GM12878 (cell line): ENCODE results near the gene AP3S2. TPM values are rescaled to one million over a fixed set of nuclear protein-coding genes. Genes with fewer than 3 reads are reported as not detected.

Experiments
- ATF2 ChIP-seq: IDR thresholded peaks from 2 replicates; pipeline ENCODE4 v1.6.1; 2012; ENCODE audit warnings: low read length, inconsistent platforms
- BMI1 ChIP-seq: fragments of 450-650 bp; IDR thresholded peaks from 2 replicates; pipeline ENCODE4 v1.6.1; 2016; ENCODE audit warnings: mild to moderate bottlenecking, moderate library complexity, borderline replicate concordance
- BRCA1 ChIP-seq: IDR thresholded peaks from 2 replicates; pipeline ENCODE4 v1.6.1; 2011; ENCODE audit warnings: low read depth, low read length, improper control_type of control experiment
- CBFB ChIP-seq: IDR thresholded peaks from 2 replicates; pipeline ENCODE4 v1.6.1; 2016; ENCODE audit warnings: antibody characterized with exemption, low read depth
- CHD1 ChIP-seq: IDR thresholded peaks from 2 replicates; pipeline ENCODE4 v1.6.1; 2012; ENCODE audit warnings: low read depth, low read length, improper control_type of control experiment
- E2F8 ChIP-seq: fragments of 450-650 bp; IDR thresholded peaks from 2 replicates; pipeline ENCODE4 v1.6.1; 2018; ENCODE audit warnings: mild to moderate bottlenecking, low read depth, moderate library complexity; ENCODE audit not compliant: partially characterized antibody
- EGR1 ChIP-seq, 2 experiments: IDR thresholded peaks; 1 replicate in 1 of 2; 2 replicates in 1 of 2; pipeline ENCODE4 v1.6.1; 2011 to 2012; ENCODE audit warnings: low read depth in 2 of 2, low read length in 2 of 2, borderline replicate concordance in 1 of 2, mild to moderate bottlenecking in 1 of 2, moderate library complexity in 1 of 2
- FOXM1 ChIP-seq: IDR thresholded peaks from 2 replicates; pipeline ENCODE4 v1.6.1; 2012; ENCODE audit warnings: low read depth, mild to moderate bottlenecking, inconsistent platforms, low read length, moderate library complexity
- KAT2A ChIP-seq: conservative IDR thresholded peaks from 2 replicates; pipeline ENCODE4 v1.6.1; 2011; ENCODE audit warnings: low read depth, low read length; ENCODE audit not compliant: control insufficient read depth
- MYB ChIP-seq: fragments of 150-350 bp; IDR thresholded peaks from 2 replicates; pipeline ENCODE4 v1.6.1; 2014; ENCODE audit warnings: mild to moderate bottlenecking, low read depth, low read length, borderline replicate concordance
- MYC ChIP-seq: IDR thresholded peaks from 2 replicates; pipeline ENCODE4 v1.6.1; 2011; ENCODE audit warnings: mild to moderate bottlenecking, low read length, moderate library complexity, inconsistent platforms; ENCODE audit not compliant: insufficient read depth, insufficient replicate concordance, insufficient read length, severe bottlenecking
- NR2F1 ChIP-seq: fragments of 450-650 bp; conservative IDR thresholded peaks from 2 replicates; pipeline ENCODE4 v1.6.1; 2017; ENCODE audit warnings: mild to moderate bottlenecking
- PAX8 ChIP-seq: fragments of 450-650 bp; IDR thresholded peaks from 2 replicates; pipeline ENCODE4 v1.6.1; 2017; ENCODE audit warnings: mild to moderate bottlenecking, moderate library complexity
- POLR2A ChIP-seq: IDR thresholded peaks from 2 replicates; pipeline ENCODE4 v1.6.1; 2011; ENCODE audit warnings: low read depth, mild to moderate bottlenecking, low read length
- PRDM15 ChIP-seq: fragments of 450-650 bp; formaldehyde crosslinking; IDR thresholded peaks from 2 replicates; pipeline ENCODE4 v1.4.0; 2020; ENCODE audit warnings: mild to moderate bottlenecking, moderate library complexity
- SREBF1 ChIP-seq: IDR thresholded peaks from 2 replicates; pipeline ENCODE4 v1.6.1; 2012; ENCODE audit warnings: mild to moderate bottlenecking, low read length
- STAT1 ChIP-seq: fragments of 450-650 bp; conservative IDR thresholded peaks from 2 replicates; pipeline ENCODE4 v1.6.1; 2014; ENCODE audit warnings: antibody characterized with exemption, mild to moderate bottlenecking
- polyA plus RNA-seq, 11 experiments: library from polyadenylated mRNA; depleted of rRNA in 4 of 11; unstranded in 6 of 11; stranded (reverse) in 5 of 11; fragments of >200 nt; fragmentation: Nextera tagmentation in 4 of 11; fragmentation: Illumina TruSeq in 1 of 11; extraction: Ambion mirVana in 4 of 11; extraction: Trizol in 1 of 11; gene quantifications; 1 replicate in 1 of 11; 2 replicates in 10 of 11; pipeline versions ENCODE4 v1.2.1 to v1.2.3, GENCODE V29; 2011 to 2016; ENCODE audit warnings: inconsistent platforms in 2 of 11, missing spikeins in 2 of 11, low read depth in 1 of 11
- total RNA-seq, 4 experiments: library from RNA; depleted of rRNA in 3 of 4; stranded (reverse); fragments of >200 nt in 3 of 4; fragmentation: Illumina TruSeq in 1 of 4; extraction: Trizol in 1 of 4; gene quantifications; 2 replicates each; pipeline versions ENCODE4 v1.2.1 to v1.2.3, GENCODE V29; 2013 to 2021
- TF ChIP-seq, protein P1 (sequence below): fragments of 450-650 bp; IDR thresholded peaks from 2 replicates; pipeline ENCODE4 v1.6.1; 2017; ENCODE audit warnings: borderline replicate concordance
- TF ChIP-seq, protein P2 (sequence below): IDR thresholded peaks from 2 replicates; pipeline ENCODE4 v1.6.1; 2012; ENCODE audit warnings: low read depth, low read length, improper control_type of control experiment

AP3S2 gene
- total and polyA plus RNA-seq, 10 of the 15 experiments (the other 5 are each of a cell fraction or from before 2014, with no cell fraction given) = 10.0 to 43.6 (median 26.0) TPM

- TF ChIP-seq MYB = no peak
- peak; percentile 56 to 78; a peak in 2 of 3 replicates for TF ChIP-seq EGR1 (IDR thresholded peaks at IDR 0.05; ENCODE audit: borderline replicate concordance in 1 of 2, low read depth in 2 of 2, low read length in 2 of 2)
- peak; percentile 87 for TF ChIP-seq E2F8
- TF ChIP-seq, protein P1, sequence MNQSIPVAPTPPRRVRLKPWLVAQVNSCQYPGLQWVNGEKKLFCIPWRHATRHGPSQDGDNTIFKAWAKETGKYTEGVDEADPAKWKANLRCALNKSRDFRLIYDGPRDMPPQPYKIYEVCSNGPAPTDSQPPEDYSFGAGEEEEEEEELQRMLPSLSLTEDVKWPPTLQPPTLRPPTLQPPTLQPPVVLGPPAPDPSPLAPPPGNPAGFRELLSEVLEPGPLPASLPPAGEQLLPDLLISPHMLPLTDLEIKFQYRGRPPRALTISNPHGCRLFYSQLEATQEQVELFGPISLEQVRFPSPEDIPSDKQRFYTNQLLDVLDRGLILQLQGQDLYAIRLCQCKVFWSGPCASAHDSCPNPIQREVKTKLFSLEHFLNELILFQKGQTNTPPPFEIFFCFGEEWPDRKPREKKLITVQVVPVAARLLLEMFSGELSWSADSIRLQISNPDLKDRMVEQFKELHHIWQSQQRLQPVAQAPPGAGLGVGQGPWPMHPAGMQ = peak; percentile 29; the same call in 1 of the 2 replicates
- TF ChIP-seq SREBF1 = peak; percentile 72
- 0 out of 2 replicates have a peak, but pooled peaks have one; percentile 82 for TF ChIP-seq CHD1
- no peak for TF ChIP-seq KAT2A
- TF ChIP-seq ATF2 = no peak
- no peak; the same call in 1 of the 2 replicates for TF ChIP-seq BMI1
- TF ChIP-seq NR2F1 = peak; percentile 76
- TF ChIP-seq PAX8 = no peak
- TF ChIP-seq, protein P2, sequence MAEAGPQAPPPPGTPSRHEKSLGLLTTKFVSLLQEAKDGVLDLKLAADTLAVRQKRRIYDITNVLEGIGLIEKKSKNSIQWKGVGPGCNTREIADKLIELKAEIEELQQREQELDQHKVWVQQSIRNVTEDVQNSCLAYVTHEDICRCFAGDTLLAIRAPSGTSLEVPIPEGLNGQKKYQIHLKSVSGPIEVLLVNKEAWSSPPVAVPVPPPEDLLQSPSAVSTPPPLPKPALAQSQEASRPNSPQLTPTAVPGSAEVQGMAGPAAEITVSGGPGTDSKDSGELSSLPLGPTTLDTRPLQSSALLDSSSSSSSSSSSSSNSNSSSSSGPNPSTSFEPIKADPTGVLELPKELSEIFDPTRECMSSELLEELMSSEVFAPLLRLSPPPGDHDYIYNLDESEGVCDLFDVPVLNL = peak; percentile 74
- no peak for TF ChIP-seq BRCA1
- 0 out of 2 replicates have a peak, but pooled peaks have one; percentile 90 for TF ChIP-seq STAT1
- peak; percentile 52 for TF ChIP-seq MYC
- peak; percentile 83; the same call in 1 of the 2 replicates for TF ChIP-seq CBFB
- 0 out of 2 replicates have a peak, but pooled peaks have one; percentile 11 for TF ChIP-seq FOXM1
- peak; percentile 92 for TF ChIP-seq POLR2A
- no peak for TF ChIP-seq PRDM15 (CRISPR knock-in tag)
Observed at GRCh38 chr15:89893696-89894447, at the start of gene AP3S2 (continued).
